MCF 10A (cell line): ENCODE data around the gene KDM5B. TPM values are rescaled to one million over a fixed set of nuclear protein-coding genes. Genes with fewer than 3 reads are reported as not detected.
"Not testable (repeated sequence)": the region's sequence is repeated elsewhere in the genome, so short reads cannot be mapped to it uniquely, and the experiment has no call there.

Source experiments
- BruUV-seq: library from RNA; stranded (reverse); fragments of 400-500 nt; replicated peaks from 2 replicates; lab custom pipeline; 2021; lab: Mats Ljungman, UMichigan
- CTCF ChIA-PET: fragments of 300-600 bp; sonication (Branson Sonifier 250); formaldehyde crosslinking; extraction: SDS; loops from one replicate; lab custom pipeline; 2021; ENCODE audit warnings: antibody characterized with exemption, inconsistent platforms; lab: Yijun Ruan, JAX
- POLR2A ChIA-PET: fragments of 300-600, 350-650 bp; sonication (Branson Sonifier 250); formaldehyde crosslinking; extraction: SDS; loops from one replicate; lab custom pipeline; 2020; ENCODE audit warnings: antibody characterized with exemption, inconsistent platforms; lab: Yijun Ruan, JAX
- DNase-seq: peaks from one replicate; pipeline ENCODE4 v3.0.0-alpha.2; 2018; ENCODE audit not compliant: unreplicated experiment
- H3K27ac Mint-ChIP-seq: one replicate; pipeline ENCODE4 v1.8.0; 2022; ENCODE audit warnings: mild to moderate bottlenecking, low read depth, mixed read lengths; ENCODE audit not compliant: unreplicated experiment
- H3K27me3 Mint-ChIP-seq: one replicate; pipeline ENCODE4 v1.8.0; 2022; ENCODE audit warnings: mixed read lengths; ENCODE audit not compliant: insufficient read depth, unreplicated experiment
- H3K36me3 Mint-ChIP-seq: one replicate; pipeline ENCODE4 v1.8.0; 2022; ENCODE audit warnings: mild to moderate bottlenecking, moderate library complexity, mixed read lengths; ENCODE audit not compliant: insufficient read depth, unreplicated experiment
- H3K4me1 Mint-ChIP-seq: one replicate; pipeline ENCODE4 v1.8.0; 2022; ENCODE audit warnings: mixed read lengths; ENCODE audit not compliant: insufficient read depth, unreplicated experiment
- H3K4me3 Mint-ChIP-seq: one replicate; pipeline ENCODE4 v1.8.0; 2022; ENCODE audit warnings: mild to moderate bottlenecking, moderate library complexity, mixed read lengths; ENCODE audit not compliant: unreplicated experiment
- H3K9me3 Mint-ChIP-seq: one replicate; pipeline ENCODE4 v1.8.0; 2022; ENCODE audit warnings: mixed read lengths; ENCODE audit not compliant: unreplicated experiment
- intact Hi-C: fragments of 100-400 bp; cut with micrococcal nuclease; formaldehyde crosslinking; loops from 2 replicates; pipeline ENCODE4 v1.14.1; 2022
- total RNA-seq: library from RNA; stranded (reverse); gene quantifications from 2 replicates; pipeline ENCODE4 v1.2.3, GENCODE V29; 2022
- TF ChIP-seq, protein P1 (sequence below): fragments of 200-600 bp; IDR thresholded peaks from one replicate; pipeline ENCODE4 v1.8.0; 2022; ENCODE audit warnings: antibody characterized with exemption, mild to moderate bottlenecking; ENCODE audit not compliant: unreplicated experiment

Gene KDM5B
- total RNA-seq, 1 experiment from 2014 or later, result 180 TPM

DNA sequence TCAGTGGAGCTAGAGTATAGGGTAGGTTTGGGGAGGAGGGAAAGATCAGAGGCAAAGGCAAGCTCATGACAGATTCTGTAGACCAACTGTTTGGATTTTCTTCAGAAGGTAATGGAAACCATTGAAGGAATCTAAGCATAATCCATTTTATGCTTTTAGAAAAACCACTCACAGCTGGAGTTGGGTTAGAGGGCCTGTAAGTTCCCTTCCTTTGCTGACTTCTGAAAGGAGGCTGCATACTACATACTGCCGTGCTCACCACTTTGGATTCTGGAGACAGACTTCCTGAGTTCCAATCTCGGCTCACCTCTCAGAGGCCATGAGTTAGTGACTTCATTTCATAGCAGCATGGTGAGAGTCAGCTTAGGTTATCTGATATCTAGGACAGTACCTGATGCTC lies 91.6 kb downstream of the KDM5B start:
- no TSS peak for BruUV-seq
- intact Hi-C loops, result loop anchor here (10.0 kb wide), 1 partner anchor 402 kb away; no protein-coding TSS in a partner anchor
- CTCF ChIA-PET, result interaction anchor here (0.9 to 6.9 kb wide), 15 partner anchors 10 to 534 kb away, joined by 3 to 111 read pairs (median 5); partner anchors contain the start of genes SYT2 and UBE2T
- H3K9me3 Mint-ChIP-seq, result no peaks in the 10 kb centered on the region
- TF ChIP-seq, protein P1, sequence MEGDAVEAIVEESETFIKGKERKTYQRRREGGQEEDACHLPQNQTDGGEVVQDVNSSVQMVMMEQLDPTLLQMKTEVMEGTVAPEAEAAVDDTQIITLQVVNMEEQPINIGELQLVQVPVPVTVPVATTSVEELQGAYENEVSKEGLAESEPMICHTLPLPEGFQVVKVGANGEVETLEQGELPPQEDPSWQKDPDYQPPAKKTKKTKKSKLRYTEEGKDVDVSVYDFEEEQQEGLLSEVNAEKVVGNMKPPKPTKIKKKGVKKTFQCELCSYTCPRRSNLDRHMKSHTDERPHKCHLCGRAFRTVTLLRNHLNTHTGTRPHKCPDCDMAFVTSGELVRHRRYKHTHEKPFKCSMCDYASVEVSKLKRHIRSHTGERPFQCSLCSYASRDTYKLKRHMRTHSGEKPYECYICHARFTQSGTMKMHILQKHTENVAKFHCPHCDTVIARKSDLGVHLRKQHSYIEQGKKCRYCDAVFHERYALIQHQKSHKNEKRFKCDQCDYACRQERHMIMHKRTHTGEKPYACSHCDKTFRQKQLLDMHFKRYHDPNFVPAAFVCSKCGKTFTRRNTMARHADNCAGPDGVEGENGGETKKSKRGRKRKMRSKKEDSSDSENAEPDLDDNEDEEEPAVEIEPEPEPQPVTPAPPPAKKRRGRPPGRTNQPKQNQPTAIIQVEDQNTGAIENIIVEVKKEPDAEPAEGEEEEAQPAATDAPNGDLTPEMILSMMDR, result no peak
- DNase-seq, result no peak
- POLR2A ChIA-PET, result interaction anchor here (0.5 to 1.0 kb wide), 2 partner anchors 29 to 1011 kb away, joined by 3 to 4 read pairs; no protein-coding TSS in a partner anchor
- H3K27me3 Mint-ChIP-seq, result peaks cover 40% of the 10 kb centered on the region
- H3K4me1 Mint-ChIP-seq, result no peaks in the 10 kb centered on the region
- no peaks in the 10 kb centered on the region for H3K36me3 Mint-ChIP-seq
- H3K4me3 Mint-ChIP-seq, result no peak overlapping the region
- no peak overlapping the region for H3K27ac Mint-ChIP-seq

DNA sequence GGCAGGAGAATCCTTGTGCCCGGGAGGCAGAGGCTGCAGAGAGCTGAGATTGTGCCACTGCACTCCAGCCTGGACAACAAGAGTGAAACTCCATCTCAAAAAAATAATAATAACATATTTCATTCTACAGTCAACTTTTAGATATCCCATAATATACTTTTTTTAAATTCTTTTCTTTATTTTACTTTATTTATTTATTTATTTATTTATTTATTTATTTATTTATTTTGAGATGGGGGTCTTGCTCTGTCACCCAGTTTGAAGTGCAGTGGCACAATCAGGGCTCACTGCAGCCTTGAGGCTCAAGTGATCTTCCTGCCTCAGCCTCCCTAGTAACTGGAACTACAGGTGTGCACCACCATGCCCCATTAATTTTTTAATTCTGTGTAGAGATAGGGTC lies 94.0 kb downstream of the KDM5B start:
- H3K4me3 Mint-ChIP-seq, BruUV-seq, H3K4me1 Mint-ChIP-seq, H3K27ac Mint-ChIP-seq, DNase-seq, H3K36me3 Mint-ChIP-seq, H3K9me3 Mint-ChIP-seq: not testable (repeated sequence)
- H3K27me3 Mint-ChIP-seq, result peaks cover 64% of the 10 kb centered on the region
- intact Hi-C loops, result loop anchor here (10.0 kb wide), 1 partner anchor 399 kb away; no protein-coding TSS in a partner anchor
- CTCF ChIA-PET, result interaction anchor here (0.7 to 6.9 kb wide), 8 partner anchors 21 to 456 kb away, joined by 3 to 111 read pairs (median 5); partner anchors contain the start of gene UBE2T
- POLR2A ChIA-PET, result interaction anchor here (1.1 to 2.0 kb wide), 2 partner anchors 15 to 372 kb away, joined by 4 to 5 read pairs; partner anchors contain the start of gene UBE2T

DNA sequence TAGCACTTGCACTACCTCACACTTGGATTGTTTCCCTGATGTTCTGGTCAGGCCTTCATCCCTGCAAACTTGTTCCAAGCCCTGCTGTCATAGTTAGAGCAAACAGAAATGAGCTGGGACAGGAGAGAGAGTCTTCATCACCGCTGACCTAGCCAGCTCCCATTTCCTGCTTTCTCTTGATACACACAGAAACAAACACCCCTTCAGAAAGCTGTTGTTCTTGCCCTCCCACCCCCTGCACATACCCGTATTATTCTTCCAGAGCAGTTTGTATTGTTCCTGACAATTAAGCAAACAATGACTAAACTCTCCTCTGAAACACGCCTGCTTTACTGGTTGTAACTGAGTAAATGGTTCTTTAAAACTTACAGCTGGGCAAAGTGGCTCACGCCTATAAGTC lies 95.1 kb downstream of the KDM5B start:
- ChIA-PET CTCF (interaction anchor here (0.7 to 2.3 kb wide), 7 partner anchors 20 to 397 kb away, joined by 3 to 7 read pairs (median 4); no protein-coding TSS in a partner anchor), POLR2A (interaction anchor here (0.6 to 2.0 kb wide), 3 partner anchors 119 to 417 kb away, joined by 3 to 4 read pairs (median 3); partner anchors contain the start of gene UBE2T)
- no peak for DNase-seq
- Mint-ChIP-seq H3K27ac (no peak overlapping the region), H3K36me3 (no peaks in the 10 kb centered on the region), H3K9me3 (no peaks in the 10 kb centered on the region), H3K4me3 (no peak overlapping the region), H3K4me1 (no peaks in the 10 kb centered on the region), H3K27me3 (peaks cover 75% of the 10 kb centered on the region)
- TF ChIP-seq, protein P1, result no peak
- no TSS peak for BruUV-seq
- intact Hi-C loops, result loop anchor here (2.0 to 10.0 kb wide), 2 partner anchors 110 to 398 kb away; no protein-coding TSS in a partner anchor

DNA sequence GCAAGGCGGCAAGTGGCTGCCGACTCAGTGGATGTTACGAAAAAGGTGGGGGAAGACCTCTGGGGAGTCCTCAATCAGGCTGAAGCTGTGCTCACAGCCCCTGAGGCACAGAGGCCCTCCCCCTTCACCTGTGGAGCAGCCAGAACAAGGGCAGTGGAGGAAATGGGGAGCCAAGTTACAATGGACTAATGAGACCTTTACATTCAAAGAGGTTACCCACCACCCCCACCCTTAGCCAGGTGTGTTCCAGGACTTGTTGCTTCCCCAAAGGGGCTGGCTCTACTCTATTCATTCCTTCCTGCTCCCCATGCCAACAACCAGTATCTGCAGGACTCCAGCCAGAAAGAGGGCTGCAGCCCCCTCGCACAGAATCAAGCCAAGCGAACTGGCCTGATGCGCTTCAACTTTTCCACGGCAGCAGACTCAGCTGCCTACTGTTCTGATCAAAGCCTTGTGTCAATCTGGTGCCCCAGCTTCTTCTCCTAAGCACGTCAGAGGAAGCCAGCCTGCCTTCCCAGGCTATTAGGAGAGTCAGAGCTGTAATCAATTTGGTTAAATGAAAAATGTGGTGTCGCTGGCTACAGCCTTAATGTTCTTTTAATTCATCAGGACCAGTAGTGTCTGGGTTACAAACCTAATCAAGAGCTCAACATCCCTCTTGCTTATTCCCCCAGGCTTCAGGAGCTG lies 96.1 kb downstream of the KDM5B start:
- ChIA-PET POLR2A (interaction anchor here (0.6 to 2.0 kb wide), 2 partner anchors 370 to 1128 kb away, joined by 3 to 4 read pairs; partner anchors contain the start of gene UBE2T), CTCF (interaction anchor here (0.7 to 2.3 kb wide), 5 partner anchors 8 to 576 kb away, joined by 3 to 7 read pairs (median 3); no protein-coding TSS in a partner anchor)
- TF ChIP-seq, protein P1, result no peak
- Mint-ChIP-seq H3K4me3 (no peak overlapping the region), H3K27ac (no peak overlapping the region), H3K9me3 (no peaks in the 10 kb centered on the region), H3K36me3 (no peaks in the 10 kb centered on the region), H3K27me3 (peaks cover 85% of the 10 kb centered on the region), H3K4me1 (no peaks in the 10 kb centered on the region)
- DNase-seq, result no peak
- no TSS peak for BruUV-seq
- intact Hi-C loops, result loop anchor here (2.0 to 10.0 kb wide), 2 partner anchors 109 to 397 kb away; no protein-coding TSS in a partner anchor
